SK-N-SH treated with all-trans-retinoic acid at 6 μM for 48 hours (cell line): Measurements from ENCODE around the gene PNPLA8.

Source experiments
- ATAC-seq: fragments of 200-7000 bp; cut with Tn5 transposase; 3 replicates; pipeline ENCODE4 v1.9.1; 2020; ENCODE audit warnings: mild to moderate bottlenecking, moderate library complexity
- BACH2 ChIP-seq: fragments of 250-450 bp; sonication (Bioruptor Pico); IDR thresholded peaks from 2 replicates; pipeline ENCODE4 v1.9.0; 2021; ENCODE audit warnings: mild to moderate bottlenecking, borderline replicate concordance
- CREB5 ChIP-seq: fragments of 250-450 bp; sonication (Bioruptor Pico); IDR thresholded peaks from 2 replicates; pipeline ENCODE4 v1.5.1; 2020; ENCODE audit warnings: low read depth, mild to moderate bottlenecking, moderate library complexity
- CSDC2 ChIP-seq: fragments of 250-450 bp; sonication (Bioruptor Pico); IDR thresholded peaks from 2 replicates; pipeline ENCODE4 v1.5.0; 2020; ENCODE audit warnings: mild to moderate bottlenecking, moderate library complexity
- ESRRG ChIP-seq: fragments of 250-450 bp; sonication (Bioruptor Pico); IDR thresholded peaks from 2 replicates; pipeline ENCODE4 v1.6.1; 2021; ENCODE audit warnings: mild to moderate bottlenecking
- GLIS3 ChIP-seq: fragments of 250-450 bp; sonication (Bioruptor Pico); IDR thresholded peaks from 2 replicates; pipeline ENCODE4 v1.5.0; 2020; ENCODE audit warnings: mild to moderate bottlenecking, moderate library complexity
- ISL1 ChIP-seq: fragments of 250-450 bp; sonication (Bioruptor Pico); IDR thresholded peaks from 2 replicates; pipeline ENCODE4 v2.1.2; 2022; ENCODE audit warnings: mild to moderate bottlenecking, moderate library complexity
- PATZ1 ChIP-seq: fragments of 250-450 bp; sonication (Bioruptor Pico); IDR thresholded peaks from 2 replicates; pipeline ENCODE4 v1.8.0; 2020; ENCODE audit warnings: mild to moderate bottlenecking, moderate library complexity, borderline replicate concordance
- RARB ChIP-seq: fragments of 250-450 bp; sonication (Bioruptor Pico); IDR thresholded peaks from 2 replicates; pipeline ENCODE4 v1.8.0; 2021; ENCODE audit warnings: mild to moderate bottlenecking, moderate library complexity
- SNAI2 ChIP-seq: fragments of 250-450 bp; sonication (Bioruptor Pico); IDR thresholded peaks from 2 replicates; pipeline ENCODE4 v1.5.0; 2020; ENCODE audit warnings: mild to moderate bottlenecking, moderate library complexity
- TCF4 ChIP-seq: fragments of 250-450 bp; sonication (Bioruptor Pico); IDR thresholded peaks from 2 replicates; pipeline ENCODE4 v1.8.0; 2021; ENCODE audit warnings: mild to moderate bottlenecking, moderate library complexity, borderline replicate concordance
- ZC3H10 ChIP-seq: fragments of 250-450 bp; sonication (Bioruptor Pico); IDR thresholded peaks from 2 replicates; pipeline ENCODE4 v1.5.1; 2021; ENCODE audit warnings: mild to moderate bottlenecking, moderate library complexity
- ZFP3 ChIP-seq: fragments of 250-450 bp; sonication (Bioruptor Pico); IDR thresholded peaks from 2 replicates; pipeline ENCODE4 v1.5.0; 2020; ENCODE audit warnings: mild to moderate bottlenecking, moderate library complexity
- ZFP30 ChIP-seq: fragments of 450-650 bp; formaldehyde crosslinking; IDR thresholded peaks from 2 replicates; pipeline ENCODE4 v1.5.0; 2022; ENCODE audit warnings: mild to moderate bottlenecking, moderate library complexity
- ZNF565 ChIP-seq: fragments of 450-650 bp; formaldehyde crosslinking; conservative IDR thresholded peaks from 2 replicates; pipeline ENCODE4 v1.5.0; 2020; ENCODE audit warnings: low read depth, mild to moderate bottlenecking, moderate library complexity
- ZNF8 ChIP-seq: fragments of 450-650 bp; formaldehyde crosslinking; IDR thresholded peaks from 2 replicates; pipeline ENCODE4 v1.5.0; 2020; ENCODE audit warnings: mild to moderate bottlenecking, moderate library complexity
- TF ChIP-seq, protein P1 (sequence below): fragments of 250-450 bp; sonication (Bioruptor Pico); IDR thresholded peaks from 2 replicates; pipeline ENCODE4 v1.8.0; 2021; ENCODE audit warnings: low read depth, mild to moderate bottlenecking, moderate library complexity, borderline replicate concordance
- TF ChIP-seq, protein P2 (sequence below): fragments of 250-450 bp; sonication (Bioruptor Pico); IDR thresholded peaks from 2 replicates; pipeline ENCODE4 v1.5.0; 2020; ENCODE audit warnings: mild to moderate bottlenecking, moderate library complexity
- TF ChIP-seq, protein P3 (sequence below): fragments of 250-450 bp; sonication (Bioruptor Pico); IDR thresholded peaks from 2 replicates; pipeline ENCODE4 v1.5.1; 2021; ENCODE audit warnings: mild to moderate bottlenecking, moderate library complexity

PNPLA8 gene

GRCh38 chr7:108568801-108569380 is 43.0 kb upstream of the PNPLA8 start:
- TF ChIP-seq, protein P1, sequence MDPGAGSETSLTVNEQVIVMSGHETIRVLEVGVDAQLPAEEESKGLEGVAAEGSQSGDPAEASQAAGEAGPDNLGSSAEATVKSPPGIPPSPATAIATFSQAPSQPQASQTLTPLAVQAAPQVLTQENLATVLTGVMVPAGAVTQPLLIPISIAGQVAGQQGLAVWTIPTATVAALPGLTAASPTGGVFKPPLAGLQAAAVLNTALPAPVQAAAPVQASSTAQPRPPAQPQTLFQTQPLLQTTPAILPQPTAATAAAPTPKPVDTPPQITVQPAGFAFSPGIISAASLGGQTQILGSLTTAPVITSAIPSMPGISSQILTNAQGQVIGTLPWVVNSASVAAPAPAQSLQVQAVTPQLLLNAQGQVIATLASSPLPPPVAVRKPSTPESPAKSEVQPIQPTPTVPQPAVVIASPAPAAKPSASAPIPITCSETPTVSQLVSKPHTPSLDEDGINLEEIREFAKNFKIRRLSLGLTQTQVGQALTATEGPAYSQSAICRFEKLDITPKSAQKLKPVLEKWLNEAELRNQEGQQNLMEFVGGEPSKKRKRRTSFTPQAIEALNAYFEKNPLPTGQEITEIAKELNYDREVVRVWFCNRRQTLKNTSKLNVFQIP: 0 out of 2 replicates have a peak, but pooled peaks have one; percentile 64
- TF ChIP-seq CREB5 (CRISPR knock-in tag): no peak
- TF ChIP-seq, all 23 proteins: peak for 1
- no peak for ATAC-seq

GRCh38 chr7:108565987-108566386 is 40.1 kb upstream of the PNPLA8 start:
- no peak for TF ChIP-seq RARB (CRISPR knock-in tag)
- no peak for TF ChIP-seq GLIS3 (CRISPR knock-in tag)
- TF ChIP-seq CREB5 (CRISPR knock-in tag): no peak
- no peak for TF ChIP-seq BACH2
- no peak for TF ChIP-seq ZC3H10 (CRISPR knock-in tag)
- TF ChIP-seq ZNF8: no peak
- TF ChIP-seq, protein P1: no peak
- no peak for TF ChIP-seq ISL1 (CRISPR knock-in tag)
- no peak for ATAC-seq

DNA sequence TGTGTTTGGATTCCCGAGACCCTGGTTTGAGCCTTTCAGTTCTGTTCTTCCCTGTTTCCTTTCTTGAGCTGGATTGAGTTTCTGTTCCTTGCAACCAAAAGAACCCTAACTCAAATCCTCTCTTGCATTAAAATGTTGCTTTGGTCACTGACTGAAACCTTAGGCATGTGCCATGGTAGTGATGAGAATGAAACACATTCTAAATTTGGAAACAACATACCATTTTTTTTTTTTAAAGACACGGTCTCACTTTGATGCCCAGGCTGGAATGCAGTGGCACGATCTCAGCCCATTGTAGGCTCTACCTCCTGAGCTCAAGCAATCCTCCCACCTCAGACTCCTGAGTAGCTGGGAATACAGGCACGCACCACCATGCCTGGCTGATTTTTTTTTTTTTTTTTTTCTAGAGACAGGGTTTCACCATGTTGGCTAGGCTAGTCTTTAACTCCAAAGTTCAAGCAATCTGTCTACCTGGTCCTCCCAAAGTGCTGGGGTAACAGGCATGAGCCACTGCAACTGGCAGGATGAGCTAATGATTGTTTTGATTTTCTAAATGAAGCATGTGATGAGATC is 35.2 kb upstream of the PNPLA8 start:
- TF ChIP-seq ZC3H10 (CRISPR knock-in tag) (no peak), GLIS3 (CRISPR knock-in tag) (no peak), ISL1 (CRISPR knock-in tag) (no peak), ZNF565 (no peak), TCF4 (CRISPR knock-in tag) (no peak), ZNF8 (no peak), PATZ1 (no peak), SNAI2 (CRISPR knock-in tag) (no peak), ZFP3 (CRISPR knock-in tag) (no peak), CSDC2 (CRISPR knock-in tag) (no peak), BACH2 (no peak), ZFP30 (CRISPR knock-in tag) (no peak), ESRRG (CRISPR knock-in tag) (no peak)
- TF ChIP-seq, protein P1: no peak
- TF ChIP-seq, protein P2, sequence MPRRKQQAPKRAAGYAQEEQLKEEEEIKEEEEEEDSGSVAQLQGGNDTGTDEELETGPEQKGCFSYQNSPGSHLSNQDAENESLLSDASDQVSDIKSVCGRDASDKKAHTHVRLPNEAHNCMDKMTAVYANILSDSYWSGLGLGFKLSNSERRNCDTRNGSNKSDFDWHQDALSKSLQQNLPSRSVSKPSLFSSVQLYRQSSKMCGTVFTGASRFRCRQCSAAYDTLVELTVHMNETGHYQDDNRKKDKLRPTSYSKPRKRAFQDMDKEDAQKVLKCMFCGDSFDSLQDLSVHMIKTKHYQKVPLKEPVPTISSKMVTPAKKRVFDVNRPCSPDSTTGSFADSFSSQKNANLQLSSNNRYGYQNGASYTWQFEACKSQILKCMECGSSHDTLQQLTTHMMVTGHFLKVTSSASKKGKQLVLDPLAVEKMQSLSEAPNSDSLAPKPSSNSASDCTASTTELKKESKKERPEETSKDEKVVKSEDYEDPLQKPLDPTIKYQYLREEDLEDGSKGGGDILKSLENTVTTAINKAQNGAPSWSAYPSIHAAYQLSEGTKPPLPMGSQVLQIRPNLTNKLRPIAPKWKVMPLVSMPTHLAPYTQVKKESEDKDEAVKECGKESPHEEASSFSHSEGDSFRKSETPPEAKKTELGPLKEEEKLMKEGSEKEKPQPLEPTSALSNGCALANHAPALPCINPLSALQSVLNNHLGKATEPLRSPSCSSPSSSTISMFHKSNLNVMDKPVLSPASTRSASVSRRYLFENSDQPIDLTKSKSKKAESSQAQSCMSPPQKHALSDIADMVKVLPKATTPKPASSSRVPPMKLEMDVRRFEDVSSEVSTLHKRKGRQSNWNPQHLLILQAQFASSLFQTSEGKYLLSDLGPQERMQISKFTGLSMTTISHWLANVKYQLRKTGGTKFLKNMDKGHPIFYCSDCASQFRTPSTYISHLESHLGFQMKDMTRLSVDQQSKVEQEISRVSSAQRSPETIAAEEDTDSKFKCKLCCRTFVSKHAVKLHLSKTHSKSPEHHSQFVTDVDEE (CRISPR knock-in tag): no peak
- TF ChIP-seq, protein P3, sequence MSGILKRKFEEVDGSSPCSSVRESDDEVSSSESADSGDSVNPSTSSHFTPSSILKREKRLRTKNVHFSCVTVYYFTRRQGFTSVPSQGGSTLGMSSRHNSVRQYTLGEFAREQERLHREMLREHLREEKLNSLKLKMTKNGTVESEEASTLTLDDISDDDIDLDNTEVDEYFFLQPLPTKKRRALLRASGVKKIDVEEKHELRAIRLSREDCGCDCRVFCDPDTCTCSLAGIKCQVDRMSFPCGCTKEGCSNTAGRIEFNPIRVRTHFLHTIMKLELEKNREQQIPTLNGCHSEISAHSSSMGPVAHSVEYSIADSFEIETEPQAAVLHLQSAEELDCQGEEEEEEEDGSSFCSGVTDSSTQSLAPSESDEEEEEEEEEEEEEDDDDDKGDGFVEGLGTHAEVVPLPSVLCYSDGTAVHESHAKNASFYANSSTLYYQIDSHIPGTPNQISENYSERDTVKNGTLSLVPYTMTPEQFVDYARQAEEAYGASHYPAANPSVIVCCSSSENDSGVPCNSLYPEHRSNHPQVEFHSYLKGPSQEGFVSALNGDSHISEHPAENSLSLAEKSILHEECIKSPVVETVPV (CRISPR knock-in tag): no peak

More for the DNA sequence above, 35.2 kb upstream of the PNPLA8 start:
- ATAC-seq: no peak; the same call in 2 of the 3 replicates
